GM12878 (cell line): ENCODE data around the gene APEX2. TPM values are rescaled to one million over a fixed set of nuclear protein-coding genes. Genes with fewer than 3 reads are reported as not detected.

Experiments used
- ATAC-seq: fragments of 200-7000 bp; cut with Tn5 transposase; 3 replicates; pipeline ENCODE4 v1.9.1; 2020; ENCODE audit warnings: mild to moderate bottlenecking, moderate library complexity
- BruUV-seq: library from RNA; stranded (reverse); fragments of 400-500 nt; replicated peaks from 2 replicates; lab custom pipeline; 2021; lab: Mats Ljungman, UMichigan
- CTCF ChIA-PET: fragments of 300-600 bp; sonication (Branson Sonifier 250); formaldehyde crosslinking; extraction: SDS; loops from one replicate; lab custom pipeline; 2021; ENCODE audit warnings: inconsistent platforms; lab: Yijun Ruan, JAX
- POLR2A ChIA-PET: fragments of 350-600 bp; formaldehyde crosslinking; extraction: SDS; loops from one replicate; lab custom pipeline; 2021; ENCODE audit warnings: inconsistent platforms; lab: Charles Lee
- RAD21 ChIA-PET: fragments of 300-600 bp; sonication (Branson Sonifier 250); formaldehyde crosslinking; loops from one replicate; lab custom pipeline; 2023; ENCODE audit warnings: antibody characterized with exemption; ENCODE audit not compliant: unreplicated experiment; lab: Charles Lee
- SMC1A ChIA-PET: fragments of 300-600 bp; sonication (Branson Sonifier 250); formaldehyde crosslinking; loops from one replicate; lab custom pipeline; 2023; ENCODE audit not compliant: unreplicated experiment, uncharacterized antibody; lab: Charles Lee
- DNase-seq: peaks from one replicate; pipeline ENCODE4 v3.0.0-alpha.2; 2011; ENCODE audit warnings: low read depth, low spot score
- FAIRE-seq: peaks from 3 replicates; lab custom pipeline; 2011; peaks lifted over from hg19 to GRCh38; lab: Jason Lieb, UNC
- H2AFZ ChIP-seq: 2 replicates; pipeline ENCODE4 v1.6.0; 2011; ENCODE audit warnings: low read depth, low read length, control low read depth; ENCODE audit not compliant: control insufficient read depth
- H3K27ac ChIP-seq: 2 replicates; pipeline ENCODE4 v1.5.1; 2011; ENCODE audit warnings: control low read depth; ENCODE audit not compliant: control insufficient read depth, insufficient read depth
- H3K27me3 ChIP-seq, 2 experiments: replicated peaks in 1 of 2; 2 replicates each; pipeline versions ENCODE4 v1.6.0 to v1.6.1; 2011; ENCODE audit warnings: low read length in 1 of 2; ENCODE audit not compliant: control insufficient read depth in 2 of 2, insufficient read depth in 2 of 2
- H3K36me3 ChIP-seq, 2 experiments: 2 replicates each; pipeline ENCODE4 v1.5.1; 2011; ENCODE audit warnings: low read length in 1 of 2; ENCODE audit not compliant: control insufficient read depth in 2 of 2, insufficient read depth in 2 of 2
- H3K4me1 ChIP-seq: 2 replicates; pipeline ENCODE4 v1.6.1; 2011; ENCODE audit warnings: mild to moderate bottlenecking, low read length, moderate library complexity, mixed read lengths; ENCODE audit not compliant: control insufficient read depth, insufficient read depth
- H3K4me2 ChIP-seq: 2 replicates; pipeline ENCODE4 v1.6.0; 2011; ENCODE audit warnings: control low read depth; ENCODE audit not compliant: control insufficient read depth, insufficient read depth
- H3K4me3 ChIP-seq: fragments of 200-600 bp; sonication (generic); 2 replicates; pipeline ENCODE4 v1.5.1; 2016
- H3K79me2 ChIP-seq: 2 replicates; pipeline ENCODE4 v1.6.0; 2011; ENCODE audit warnings: low read length; ENCODE audit not compliant: control insufficient read depth, insufficient read depth
- H3K9ac ChIP-seq: 2 replicates; pipeline ENCODE4 v1.8.0; 2011; ENCODE audit warnings: low read length, control low read depth, mixed read lengths; ENCODE audit not compliant: control insufficient read depth, insufficient read depth
- H3K9me3 ChIP-seq: replicated peaks from 3 replicates; pipeline ENCODE4 v1.5.1; 2011; ENCODE audit warnings: mild to moderate bottlenecking, low read length; ENCODE audit not compliant: control insufficient read depth, insufficient read depth
- H4K20me1 ChIP-seq: 2 replicates; pipeline ENCODE4 v1.6.0; 2011; ENCODE audit not compliant: control insufficient read depth, insufficient read depth
- BMI1 ChIP-seq: fragments of 450-650 bp; IDR thresholded peaks from 2 replicates; pipeline ENCODE4 v1.6.1; 2016; ENCODE audit warnings: mild to moderate bottlenecking, moderate library complexity, borderline replicate concordance
- JUND ChIP-seq: IDR thresholded peaks from 2 replicates; pipeline ENCODE4 v1.6.1; 2012; ENCODE audit warnings: low read depth, mild to moderate bottlenecking, low read length, improper control_type of control experiment, moderate library complexity
- MAX ChIP-seq: IDR thresholded peaks from 2 replicates; pipeline ENCODE4 v1.6.1; 2012; ENCODE audit warnings: low read depth, low read length, improper control_type of control experiment
- NFXL1 ChIP-seq: fragments of 450-650 bp; IDR thresholded peaks from 2 replicates; pipeline ENCODE4 v1.6.1; 2017; ENCODE audit warnings: antibody characterized with exemption, mild to moderate bottlenecking, borderline replicate concordance
- PKNOX1 ChIP-seq: fragments of 450-650 bp; IDR thresholded peaks from 2 replicates; pipeline ENCODE4 v1.6.1; 2016; ENCODE audit warnings: mild to moderate bottlenecking
- RBBP5 ChIP-seq: fragments of 200-600 bp; sonication (generic); conservative IDR thresholded peaks from 2 replicates; pipeline ENCODE4 v1.6.1; 2016
- ZZZ3 ChIP-seq: IDR thresholded peaks from 2 replicates; pipeline ENCODE4 v1.6.1; 2011; ENCODE audit warnings: low read depth; ENCODE audit not compliant: control insufficient read depth, insufficient read length
- WGBS: methylation state at CpG from one replicate; pipeline ENCODE4 v1.1.6; 2016; ENCODE audit warnings: low lambda C conversion rate; ENCODE audit not compliant: insufficient replicate concordance, insufficient coverage; ENCODE audit errors: missing lambda C conversion rate; 5-methylcytosine and 5-hydroxymethylcytosine counted together
- in situ Hi-C: fragments of 300-500 bp; cut with MboI; formaldehyde crosslinking; loops from 9 replicates; pipeline ENCODE4 v1.14.3; 2018; ENCODE audit warnings: mixed read lengths
- intact Hi-C: fragments of 100-400 bp; cut with micrococcal nuclease; formaldehyde crosslinking; loops from one replicate; pipeline ENCODE4 v1.14.2; 2022; ENCODE audit not compliant: unreplicated experiment
- polyA plus RNA-seq, 11 experiments: library from polyadenylated mRNA; depleted of rRNA in 4 of 11; unstranded in 6 of 11; stranded (reverse) in 5 of 11; fragments of >200 nt; fragmentation: Nextera tagmentation in 4 of 11; fragmentation: Illumina TruSeq in 1 of 11; extraction: Ambion mirVana in 4 of 11; extraction: Trizol in 1 of 11; gene quantifications; 1 replicate in 1 of 11; 2 replicates in 10 of 11; pipeline versions ENCODE4 v1.2.1 to v1.2.3, GENCODE V29; 2011 to 2016; ENCODE audit warnings: inconsistent platforms in 2 of 11, missing spikeins in 2 of 11, low read depth in 1 of 11
- total RNA-seq, 4 experiments: library from RNA; depleted of rRNA in 3 of 4; stranded (reverse); fragments of >200 nt in 3 of 4; fragmentation: Illumina TruSeq in 1 of 4; extraction: Trizol in 1 of 4; gene quantifications; 2 replicates each; pipeline versions ENCODE4 v1.2.1 to v1.2.3, GENCODE V29; 2013 to 2021

Gene APEX2
- total and polyA plus RNA-seq, 10 of the 15 experiments (the other 5 are each of a cell fraction or from before 2014, with no cell fraction given) = 14.9 to 51.7 (median 35.6) TPM

- no peak within 1 kb of the TSS for H3K4me3 ChIP-seq
- DNase-seq = no peak
- H2AFZ ChIP-seq = no peak within 1 kb of the TSS
- no TSS peak for BruUV-seq
- H4K20me1 ChIP-seq = no peaks in the 10 kb centered on the region
- RAD21 ChIA-PET = no interaction called here
- TF ChIP-seq PKNOX1 (no peak), MAX (no peak), BMI1 (no peak), NFXL1 (no peak), ZZZ3 (no peak), JUND (no peak), RBBP5 (no peak)
- TF ChIP-seq, all 136 proteins: peak for 0
- ATAC-seq (no peak), FAIRE-seq (no peak)
- Histone ChIP-seq H3K27ac (no peak within 1 kb of the TSS), H3K36me3 (no peaks in the 10 kb centered on the region), H3K9me3 (no peaks in the 10 kb centered on the region), H3K9ac (no peak within 1 kb of the TSS), H3K27me3 (no peaks in the 10 kb centered on the region), H3K79me2 (no peaks in the 10 kb centered on the region), H3K4me1 (no peaks in the 10 kb centered on the region), H3K4me2 (no peak within 1 kb of the TSS)
- ChIA-PET SMC1A (no interaction called here), POLR2A (interaction anchor here (0.5 kb wide), 1 partner anchor 644 kb away, joined by 3 read pairs; no protein-coding TSS in a partner anchor), CTCF (interaction anchor here (0.9 kb wide), 1 partner anchor 11 kb away, joined by 3 read pairs; no protein-coding TSS in a partner anchor)
- intact Hi-C loops (no loop called here), in situ Hi-C loops (no loop called here)
- WGBS = 34% methylated on average over 6 of the region's 7 CpGs
These were observed 30.4 kb downstream of the APEX2 start, which contains the start of gene ALAS2 for GRCh38 chrX:55030271-55031205. Gene ALAS2, minus strand, starts transcription at chrX:55030977. Its CDS starts 4,977 bp downstream, at chrX:55026000.
